ENCODE results near the gene TNF. TPM values are rescaled to one million over a fixed set of nuclear protein-coding genes. Genes with fewer than 3 reads are reported as not detected.

Gene TNF
- total and polyA plus RNA-seq, 2 of the 13 experiments (the other 11 are each of a cell fraction or from before 2014, with no cell fraction given), result not detected

DNA sequence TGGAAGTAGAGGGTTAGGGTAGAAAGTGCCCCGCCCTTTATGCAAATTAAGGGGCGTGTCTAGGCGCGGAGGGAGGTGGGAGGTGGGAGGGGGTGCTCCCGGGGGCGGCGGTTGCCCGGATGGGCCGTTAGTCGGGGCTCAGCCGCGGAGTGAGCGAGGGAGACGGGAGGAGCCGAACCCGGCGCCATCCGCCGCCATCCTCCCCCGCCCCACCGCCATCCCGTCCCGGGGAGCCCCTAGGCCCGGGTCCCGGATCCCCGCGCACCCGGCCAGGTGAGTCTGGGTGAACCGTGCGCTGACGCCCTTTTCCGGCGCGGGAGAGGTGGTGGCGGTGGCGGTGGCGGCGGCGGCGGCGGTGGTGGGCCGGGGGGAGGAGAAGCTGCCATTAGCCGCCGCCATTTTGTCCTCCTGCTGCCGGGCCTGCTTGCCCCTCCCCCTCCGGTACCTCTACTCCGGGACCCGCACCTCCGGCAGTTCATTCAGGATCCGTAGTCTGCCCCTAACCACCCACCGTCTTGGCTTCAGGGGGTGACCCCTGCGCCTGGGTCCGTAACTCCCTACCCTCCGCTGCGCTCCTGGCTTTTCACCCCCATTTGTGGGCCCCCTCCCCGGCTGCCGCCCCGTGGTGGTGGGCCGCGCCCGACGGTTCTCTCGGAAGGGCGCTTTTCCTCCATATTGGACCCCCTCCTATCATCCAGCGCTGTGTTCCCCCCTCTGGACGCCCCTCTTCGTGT lies 45.4 kb downstream of the TNF start, which contains the start of gene PRRC2A (continued):
- no peak for TF ChIP-seq KDM1A (CRISPR knock-in tag; IDR thresholded peaks at IDR 0.05)
- no peak for TF ChIP-seq ZNF326 (CRISPR knock-in tag; IDR thresholded peaks at IDR 0.05; ENCODE audit: borderline replicate concordance)
- peak; percentile 44; the same call in 1 of the 2 replicates for TF ChIP-seq ZNF24 (IDR thresholded peaks at IDR 0.05)
- no peak; the same call in 1 of the 2 replicates for TF ChIP-seq GFI1 (CRISPR knock-in tag; IDR thresholded peaks at IDR 0.05; ENCODE audit: borderline replicate concordance)
- TF ChIP-seq, protein P1, sequence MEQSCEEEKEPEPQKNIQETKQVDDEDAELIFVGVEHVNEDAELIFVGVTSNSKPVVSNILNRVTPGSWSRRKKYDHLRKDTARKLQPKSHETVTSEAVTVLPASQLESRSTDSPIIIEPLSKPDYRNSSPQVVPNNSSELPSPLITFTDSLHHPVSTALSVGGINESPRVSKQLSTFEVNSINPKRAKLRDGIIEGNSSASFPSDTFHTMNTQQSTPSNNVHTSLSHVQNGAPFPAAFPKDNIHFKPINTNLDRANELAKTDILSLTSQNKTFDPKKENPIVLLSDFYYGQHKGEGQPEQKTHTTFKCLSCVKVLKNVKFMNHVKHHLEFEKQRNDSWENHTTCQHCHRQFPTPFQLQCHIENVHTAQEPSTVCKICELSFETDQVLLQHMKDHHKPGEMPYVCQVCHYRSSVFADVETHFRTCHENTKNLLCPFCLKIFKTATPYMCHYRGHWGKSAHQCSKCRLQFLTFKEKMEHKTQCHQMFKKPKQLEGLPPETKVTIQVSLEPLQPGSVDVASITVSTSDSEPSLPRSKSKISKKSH (CRISPR knock-in tag; IDR thresholded peaks at IDR 0.05; ENCODE audit: borderline replicate concordance), result peak; percentile 85; the same call in 1 of the 2 replicates
- TF ChIP-seq LCORL (IDR thresholded peaks at IDR 0.05), result no peak
- 0 out of 2 replicates have a peak, but pooled peaks have one; percentile 2 for TF ChIP-seq LCORL (CRISPR knock-in tag; IDR thresholded peaks at IDR 0.05)
- 0 out of 2 replicates have a peak, but pooled peaks have one; percentile 48 for TF ChIP-seq HMG20B (CRISPR knock-in tag; conservative IDR thresholded peaks at IDR 0.05)
- no peak for TF ChIP-seq REXO4 (CRISPR knock-in tag; IDR thresholded peaks at IDR 0.05; ENCODE audit: borderline replicate concordance)
- TF ChIP-seq, protein P2, sequence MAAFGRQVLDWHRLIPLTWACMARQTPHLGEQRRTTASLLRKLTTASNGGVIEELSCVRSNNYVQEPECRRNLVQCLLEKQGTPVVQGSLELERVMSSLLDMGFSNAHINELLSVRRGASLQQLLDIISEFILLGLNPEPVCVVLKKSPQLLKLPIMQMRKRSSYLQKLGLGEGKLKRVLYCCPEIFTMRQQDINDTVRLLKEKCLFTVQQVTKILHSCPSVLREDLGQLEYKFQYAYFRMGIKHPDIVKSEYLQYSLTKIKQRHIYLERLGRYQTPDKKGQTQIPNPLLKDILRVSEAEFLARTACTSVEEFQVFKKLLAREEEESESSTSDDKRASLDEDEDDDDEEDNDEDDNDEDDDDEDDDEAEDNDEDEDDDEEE (CRISPR knock-in tag; IDR thresholded peaks at IDR 0.05), result no peak
- TF ChIP-seq, protein P3, sequence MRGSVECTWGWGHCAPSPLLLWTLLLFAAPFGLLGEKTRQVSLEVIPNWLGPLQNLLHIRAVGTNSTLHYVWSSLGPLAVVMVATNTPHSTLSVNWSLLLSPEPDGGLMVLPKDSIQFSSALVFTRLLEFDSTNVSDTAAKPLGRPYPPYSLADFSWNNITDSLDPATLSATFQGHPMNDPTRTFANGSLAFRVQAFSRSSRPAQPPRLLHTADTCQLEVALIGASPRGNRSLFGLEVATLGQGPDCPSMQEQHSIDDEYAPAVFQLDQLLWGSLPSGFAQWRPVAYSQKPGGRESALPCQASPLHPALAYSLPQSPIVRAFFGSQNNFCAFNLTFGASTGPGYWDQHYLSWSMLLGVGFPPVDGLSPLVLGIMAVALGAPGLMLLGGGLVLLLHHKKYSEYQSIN (CRISPR knock-in tag; IDR thresholded peaks at IDR 0.05; ENCODE audit: borderline replicate concordance), result no peak
- TF ChIP-seq, protein P4, sequence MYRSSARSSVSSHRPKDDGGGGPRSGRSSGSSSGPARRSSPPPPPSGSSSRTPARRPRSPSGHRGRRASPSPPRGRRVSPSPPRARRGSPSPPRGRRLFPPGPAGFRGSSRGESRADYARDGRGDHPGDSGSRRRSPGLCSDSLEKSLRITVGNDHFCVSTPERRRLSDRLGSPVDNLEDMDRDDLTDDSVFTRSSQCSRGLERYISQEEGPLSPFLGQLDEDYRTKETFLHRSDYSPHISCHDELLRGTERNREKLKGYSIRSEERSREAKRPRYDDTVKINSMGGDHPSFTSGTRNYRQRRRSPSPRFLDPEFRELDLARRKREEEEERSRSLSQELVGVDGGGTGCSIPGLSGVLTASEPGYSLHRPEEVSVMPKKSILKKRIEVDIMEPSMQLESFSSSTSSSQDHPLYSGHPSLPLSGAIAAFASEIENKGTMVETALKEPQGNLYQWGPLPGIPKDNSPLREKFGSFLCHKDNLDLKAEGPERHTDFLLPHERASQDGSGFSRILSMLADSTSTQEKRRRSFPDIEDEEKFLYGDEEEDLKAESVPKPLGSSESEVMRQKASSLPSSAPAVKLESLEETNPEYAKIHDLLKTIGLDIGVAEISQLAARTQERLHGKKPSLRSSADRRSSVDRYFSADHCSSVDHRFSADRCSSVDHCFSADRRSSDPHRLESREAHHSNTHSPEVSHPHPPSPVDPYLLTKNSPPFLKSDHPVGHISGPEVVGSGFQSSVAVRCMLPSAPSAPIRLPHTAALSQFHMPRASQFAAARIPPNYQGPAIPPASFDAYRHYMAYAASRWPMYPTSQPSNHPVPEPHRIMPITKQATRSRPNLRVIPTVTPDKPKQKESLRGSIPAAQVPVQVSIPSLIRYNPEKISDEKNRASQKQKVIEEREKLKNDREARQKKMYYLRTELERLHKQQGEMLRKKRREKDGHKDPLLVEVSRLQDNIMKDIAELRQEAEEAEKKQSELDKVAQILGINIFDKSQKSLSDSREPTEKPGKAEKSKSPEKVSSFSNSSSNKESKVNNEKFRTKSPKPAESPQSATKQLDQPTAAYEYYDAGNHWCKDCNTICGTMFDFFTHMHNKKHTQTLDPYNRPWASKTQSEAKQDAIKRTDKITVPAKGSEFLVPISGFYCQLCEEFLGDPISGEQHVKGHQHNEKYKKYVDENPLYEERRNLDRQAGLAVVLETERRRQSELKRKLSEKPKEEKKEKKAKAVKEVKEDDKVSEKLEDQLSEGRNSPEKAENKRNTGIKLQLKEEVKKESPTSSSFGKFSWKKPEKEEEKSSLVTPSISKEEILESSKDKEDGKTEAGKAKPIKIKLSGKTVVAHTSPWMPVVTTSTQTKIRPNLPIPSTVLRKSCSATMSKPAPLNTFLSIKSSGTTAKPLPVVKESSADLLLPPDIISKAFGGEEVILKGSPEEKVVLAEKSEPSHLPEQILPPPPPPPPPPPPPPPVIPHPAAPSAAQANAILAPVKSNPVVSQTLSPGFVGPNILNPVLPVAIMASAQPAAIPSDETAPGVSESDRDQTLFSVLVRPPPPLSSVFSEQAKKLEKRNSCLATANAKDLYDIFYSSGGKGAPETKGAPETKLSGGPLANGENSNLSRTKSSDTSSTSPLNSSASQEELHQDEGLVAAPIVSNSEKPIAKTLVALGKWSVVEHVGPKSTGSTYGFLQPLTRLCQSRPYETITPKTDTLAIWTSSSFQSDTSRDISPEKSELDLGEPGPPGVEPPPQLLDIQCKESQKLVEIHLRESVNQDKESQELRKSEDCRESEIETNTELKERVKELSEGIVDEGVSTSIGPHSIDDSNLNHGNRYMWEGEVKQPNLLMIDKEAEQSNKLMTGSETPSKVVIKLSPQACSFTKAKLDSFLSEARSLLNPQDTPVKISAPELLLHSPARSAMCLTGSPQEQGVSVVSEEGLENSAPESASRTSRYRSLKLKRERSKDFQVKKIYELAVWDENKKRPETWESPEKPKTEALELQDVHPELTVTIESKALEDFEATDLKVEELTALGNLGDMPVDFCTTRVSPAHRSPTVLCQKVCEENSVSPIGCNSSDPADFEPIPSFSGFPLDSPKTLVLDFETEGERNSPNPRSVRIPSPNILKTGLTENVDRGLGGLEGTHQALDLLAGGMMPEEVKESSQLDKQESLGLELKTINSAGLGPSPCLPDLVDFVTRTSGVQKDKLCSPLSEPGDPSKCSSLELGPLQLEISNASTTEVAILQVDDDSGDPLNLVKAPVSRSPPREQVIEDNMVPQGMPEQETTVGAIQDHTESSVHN (CRISPR knock-in tag; IDR thresholded peaks at IDR 0.05), result no peak
- TF ChIP-seq ZNF747 (CRISPR knock-in tag; IDR thresholded peaks at IDR 0.05; ENCODE audit: borderline replicate concordance), result no peak; the same call in none of the 2 replicates
- TF ChIP-seq, protein P5, sequence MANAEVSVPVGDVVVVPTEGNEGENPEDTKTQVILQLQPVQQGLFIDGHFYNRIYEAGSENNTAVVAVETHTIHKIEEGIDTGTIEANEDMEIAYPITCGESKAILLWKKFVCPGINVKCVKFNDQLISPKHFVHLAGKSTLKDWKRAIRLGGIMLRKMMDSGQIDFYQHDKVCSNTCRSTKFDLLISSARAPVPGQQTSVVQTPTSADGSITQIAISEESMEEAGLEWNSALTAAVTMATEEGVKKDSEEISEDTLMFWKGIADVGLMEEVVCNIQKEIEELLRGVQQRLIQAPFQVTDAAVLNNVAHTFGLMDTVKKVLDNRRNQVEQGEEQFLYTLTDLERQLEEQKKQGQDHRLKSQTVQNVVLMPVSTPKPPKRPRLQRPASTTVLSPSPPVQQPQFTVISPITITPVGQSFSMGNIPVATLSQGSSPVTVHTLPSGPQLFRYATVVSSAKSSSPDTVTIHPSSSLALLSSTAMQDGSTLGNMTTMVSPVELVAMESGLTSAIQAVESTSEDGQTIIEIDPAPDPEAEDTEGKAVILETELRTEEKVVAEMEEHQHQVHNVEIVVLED (CRISPR knock-in tag; IDR thresholded peaks at IDR 0.05; ENCODE audit: borderline replicate concordance), result no peak
